CD4-positive, alpha-beta memory T cell (primary cell): ENCODE measurements around the gene ALK. TPM values are rescaled to one million over a fixed set of nuclear protein-coding genes. Genes with fewer than 3 reads are reported as not detected.

ENCODE experiments used
- CTCF ChIA-PET: fragments of 350-600 bp; sonication (Branson Sonifier 250); formaldehyde crosslinking; loops from one replicate; lab custom pipeline; 2021; ENCODE audit warnings: inconsistent platforms; ENCODE audit not compliant: partially characterized antibody; lab: Charles Lee
- POLR2A ChIA-PET: fragments of 350-600 bp; sonication (Branson Sonifier 250); formaldehyde crosslinking; loops from one replicate; lab custom pipeline; 2021; ENCODE audit not compliant: partially characterized antibody; lab: Charles Lee
- DNase-seq, 5 donors: peaks; one replicate each; pipeline versions ENCODE4 v3.0.0 to v3.0.0-alpha.2; 2020 to 2022; ENCODE audit warnings: mixed read lengths in 1 of 5
- H3K27ac ChIP-seq: one replicate; pipeline ENCODE4 v1.7.0; 2013; ENCODE audit warnings: low read depth, low read length
- H3K27me3 ChIP-seq: 2 replicates; pipeline ENCODE4 v1.7.0; 2013; ENCODE audit warnings: mild to moderate bottlenecking, low read length, moderate library complexity; ENCODE audit not compliant: insufficient read depth
- H3K36me3 ChIP-seq: 2 replicates; pipeline ENCODE4 v1.7.0; 2013; ENCODE audit warnings: mild to moderate bottlenecking, low read length, moderate library complexity; ENCODE audit not compliant: insufficient read depth
- H3K4me1 ChIP-seq: 2 replicates; pipeline ENCODE4 v1.7.0; 2013; ENCODE audit warnings: mild to moderate bottlenecking, low read length, moderate library complexity; ENCODE audit not compliant: insufficient read depth
- H3K4me3 ChIP-seq, 2 donors: one replicate each; pipeline ENCODE4 v1.7.0; 2013; ENCODE audit warnings: low read length in 2 of 2, mild to moderate bottlenecking in 1 of 2
- H3K9me3 ChIP-seq, 2 donors: one replicate each; pipeline ENCODE4 v1.7.0; 2013; ENCODE audit warnings: low read length in 2 of 2, control low read depth in 1 of 2; ENCODE audit not compliant: control insufficient read depth in 1 of 2
- H3K27ac Mint-ChIP-seq, 7 donors: one replicate each; pipeline ENCODE4 v1.8.0; 2020 to 2021; ENCODE audit warnings: mixed read lengths in 7 of 7, mild to moderate bottlenecking in 6 of 7, inconsistent platforms in 3 of 7, moderate library complexity in 3 of 7
- H3K27me3 Mint-ChIP-seq, 2 donors: one replicate each; pipeline ENCODE4 v1.8.0; 2020 to 2021; ENCODE audit warnings: mixed read lengths in 2 of 2
- H3K36me3 Mint-ChIP-seq, 2 donors: one replicate each; pipeline ENCODE4 v1.8.0; 2020 to 2021; ENCODE audit warnings: mixed read lengths in 2 of 2, inconsistent platforms in 1 of 2, mild to moderate bottlenecking in 1 of 2
- H3K4me1 Mint-ChIP-seq, 4 donors: one replicate each; pipeline ENCODE4 v1.8.0; 2020 to 2021; ENCODE audit warnings: mixed read lengths in 4 of 4, mild to moderate bottlenecking in 1 of 4
- H3K4me3 Mint-ChIP-seq, 8 donors: one replicate each; pipeline ENCODE4 v1.8.0; 2020 to 2021; ENCODE audit warnings: mixed read lengths in 8 of 8, mild to moderate bottlenecking in 7 of 8, moderate library complexity in 6 of 8, inconsistent platforms in 3 of 8
- H3K9me3 Mint-ChIP-seq, 8 donors: one replicate each; pipeline ENCODE4 v1.8.0; 2020 to 2021; ENCODE audit warnings: mixed read lengths in 8 of 8, mild to moderate bottlenecking in 5 of 8, inconsistent platforms in 3 of 8, moderate library complexity in 1 of 8
- intact Hi-C: fragments of 100-400 bp; cut with micrococcal nuclease; formaldehyde crosslinking; loops from one replicate; pipeline ENCODE4 v1.15.1; 2023
- polyA plus RNA-seq, 2 donors: library from polyadenylated mRNA; unstranded; fragments of 300-500 nt; fragmentation: Illumina TruSeq; gene quantifications; one replicate each; pipeline ENCODE4 v1.2.3, GENCODE V29; 2021
- total RNA-seq, 2 experiments: library from RNA; stranded (reverse); gene quantifications; one replicate each; pipeline ENCODE4 v1.2.3, GENCODE V29; 2021

The ALK gene
- total and polyA plus RNA-seq, 4 experiments from 2014 or later: 0.07 TPM; not detected in 3

DNA sequence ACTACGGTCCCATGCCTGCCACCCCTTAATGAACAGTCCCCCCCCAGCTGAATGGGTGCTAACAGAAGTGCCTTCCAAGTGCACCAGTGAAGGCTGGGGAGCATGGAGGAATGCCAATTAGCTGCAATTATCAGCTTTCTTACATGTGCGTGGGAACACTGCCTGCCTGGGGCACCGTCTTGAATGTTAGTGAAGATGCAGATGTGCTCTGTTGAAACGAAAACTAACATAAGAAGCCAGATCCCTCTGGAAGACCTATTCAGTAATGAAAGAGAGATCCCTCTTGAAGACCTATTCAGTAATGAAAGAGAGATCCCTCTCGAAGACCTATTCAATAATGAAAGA lies 651.6 kb downstream of the ALK start:
- no peaks in the 10 kb centered on the region for H3K4me1 Mint-ChIP-seq
- no peaks in the 10 kb centered on the region for H3K36me3 ChIP-seq
- no peak overlapping the region for H3K27ac ChIP-seq
- no peak for DNase-seq
- H3K4me3 ChIP-seq: no peak overlapping the region
- H3K27me3 Mint-ChIP-seq: peaks cover 10 to 15% of the 10 kb centered on the region in 2 donors
- ChIA-PET CTCF (no interaction called here), POLR2A (no interaction called here)
- H3K9me3 ChIP-seq: no peaks in the 10 kb centered on the region
- H3K4me1 ChIP-seq: no peaks in the 10 kb centered on the region
- peaks cover 3% of the 10 kb centered on the region for H3K27me3 ChIP-seq
- no peaks in the 10 kb centered on the region for H3K36me3 Mint-ChIP-seq
- H3K27ac Mint-ChIP-seq: no peak overlapping the region
- no peaks in the 10 kb centered on the region for H3K9me3 Mint-ChIP-seq
- intact Hi-C loops: no loop called here
- no peak overlapping the region for H3K4me3 Mint-ChIP-seq

DNA sequence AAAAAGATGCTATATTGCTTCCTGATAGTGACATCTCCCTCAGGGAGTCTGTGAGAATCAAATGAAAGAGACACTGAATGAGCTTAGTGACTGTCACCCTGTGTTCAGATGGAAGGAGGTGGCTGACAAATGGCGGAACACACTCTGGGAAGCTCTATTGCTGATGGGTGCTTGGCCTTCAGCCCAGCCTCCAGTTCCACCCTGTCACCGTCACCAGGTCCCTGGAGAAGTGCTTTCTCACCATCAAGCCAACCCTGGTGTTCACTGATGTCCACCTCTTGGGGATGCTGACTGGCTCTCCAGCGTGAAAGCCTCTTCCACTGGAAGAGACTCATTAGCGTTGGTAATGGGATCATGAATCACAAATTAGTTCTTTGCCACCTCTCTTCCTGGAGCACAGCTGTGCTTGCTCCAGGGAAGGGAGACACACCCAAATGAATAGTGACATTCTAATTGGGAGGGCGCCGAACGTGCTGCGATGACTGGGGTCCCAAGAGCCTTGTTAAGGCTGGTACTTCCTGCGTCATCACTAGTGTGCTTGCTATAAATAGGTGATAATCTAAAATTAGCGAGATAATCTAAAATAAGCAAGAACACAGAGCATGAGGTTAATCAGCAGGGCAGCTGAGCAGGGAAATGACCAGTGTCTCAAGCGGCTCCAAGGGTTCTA lies 652.2 kb downstream of the ALK start:
- H3K27me3 ChIP-seq: peaks cover 3% of the 10 kb centered on the region
- no peaks in the 10 kb centered on the region for H3K36me3 ChIP-seq
- Mint-ChIP-seq H3K4me3 (no peak overlapping the region), H3K9me3 (no peaks in the 10 kb centered on the region), H3K36me3 (no peaks in the 10 kb centered on the region), H3K27me3 (peaks cover 9 to 15% of the 10 kb centered on the region in 2 donors), H3K27ac (no peak overlapping the region), H3K4me1 (no peaks in the 10 kb centered on the region)
- H3K4me3 ChIP-seq: no peak overlapping the region
- ChIA-PET CTCF (no interaction called here), POLR2A (no interaction called here)
- intact Hi-C loops: no loop called here
- DNase-seq: no peak
- H3K27ac ChIP-seq: no peak overlapping the region
- no peaks in the 10 kb centered on the region for H3K9me3 ChIP-seq
- H3K4me1 ChIP-seq: no peaks in the 10 kb centered on the region

- Histone ChIP-seq H3K4me1 (no peaks in the 10 kb centered on the region), H3K27ac (no peak overlapping the region), H3K4me3 (no peak overlapping the region), H3K27me3 (peaks cover 6% of the 10 kb centered on the region), H3K9me3 (no peaks in the 10 kb centered on the region), H3K36me3 (no peaks in the 10 kb centered on the region)
- Mint-ChIP-seq H3K9me3 (peaks cover 0 to 3% (median 0%) of the 10 kb centered on the region in 8 donors), H3K27me3 (peaks cover 14 to 15% of the 10 kb centered on the region in 2 donors), H3K4me3 (no peak overlapping the region), H3K4me1 (no peaks in the 10 kb centered on the region), H3K27ac (no peak overlapping the region), H3K36me3 (no peaks in the 10 kb centered on the region)
- no peak for DNase-seq
- ChIA-PET CTCF (interaction anchor here (1.4 kb wide), 1 partner anchor 42 kb away, joined by 3 read pairs; no protein-coding TSS in a partner anchor), POLR2A (no interaction called here)
- intact Hi-C loops: no loop called here
Observed at GRCh38 chr2:29267720-29268119, 653.7 kb downstream of the ALK start.

DNA sequence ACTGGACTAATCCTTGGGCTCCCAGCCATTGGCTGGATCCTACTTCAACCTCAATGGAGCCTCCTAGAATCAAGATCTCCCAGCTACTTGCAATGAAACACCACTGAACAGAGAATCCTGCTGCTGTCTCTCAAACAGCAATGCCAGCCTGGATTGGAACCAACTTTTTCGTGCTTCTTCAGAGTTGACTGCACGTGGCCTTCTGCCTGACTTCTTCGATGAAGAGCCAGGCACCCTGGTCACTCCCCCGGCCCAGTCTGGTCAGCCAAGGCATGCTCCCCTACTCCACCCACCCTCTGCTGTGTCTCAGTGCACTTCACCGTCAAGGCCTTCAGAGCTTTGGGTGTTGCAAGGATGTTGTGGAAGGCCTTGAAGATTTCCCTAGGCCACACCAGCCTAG lies 657.5 kb downstream of the ALK start:
- Histone ChIP-seq H3K27ac (no peak overlapping the region), H3K9me3 (no peaks in the 10 kb centered on the region), H3K36me3 (no peaks in the 10 kb centered on the region), H3K4me3 (no peak overlapping the region), H3K27me3 (peaks cover 3% of the 10 kb centered on the region), H3K4me1 (no peaks in the 10 kb centered on the region)
- Mint-ChIP-seq H3K27ac (no peak overlapping the region), H3K36me3 (no peaks in the 10 kb centered on the region), H3K4me1 (no peaks in the 10 kb centered on the region), H3K4me3 (no peak overlapping the region), H3K27me3 (peaks cover 18 to 19% of the 10 kb centered on the region in 2 donors), H3K9me3 (peaks cover 0 to 3% (median 0%) of the 10 kb centered on the region in 8 donors)
- intact Hi-C loops: no loop called here
- DNase-seq: no peak
- ChIA-PET CTCF (no interaction called here), POLR2A (no interaction called here)

GRCh38 chr2:29262681-29263260 lies 658.6 kb downstream of the ALK start:
- no peak overlapping the region for H3K27ac ChIP-seq
- peaks cover 18 to 21% of the 10 kb centered on the region in 2 donors for H3K27me3 Mint-ChIP-seq

DNA sequence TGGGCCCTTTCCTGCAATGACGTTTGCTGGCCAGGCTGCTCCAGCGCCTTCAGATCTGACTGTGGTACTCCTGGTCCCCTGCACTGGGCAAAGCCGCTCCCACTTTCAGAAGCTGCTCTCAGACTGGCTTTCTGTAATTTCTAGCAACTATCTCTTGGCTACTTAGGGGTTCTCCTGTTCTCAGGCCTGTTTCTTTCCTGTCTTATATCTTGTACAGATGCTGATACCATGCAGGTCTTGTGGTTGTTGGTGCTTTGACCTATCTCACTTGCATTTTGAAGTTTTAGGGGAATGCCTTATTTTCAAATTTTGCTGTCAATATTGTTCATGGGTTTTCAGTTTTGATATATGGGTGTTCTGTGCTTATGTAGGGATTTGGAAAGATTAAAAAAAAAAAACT lies 660.4 kb downstream of the ALK start:
- Histone ChIP-seq H3K36me3 (no peaks in the 10 kb centered on the region), H3K27me3 (peaks cover 3% of the 10 kb centered on the region), H3K27ac (no peak overlapping the region), H3K4me3 (no peak overlapping the region), H3K9me3 (no peaks in the 10 kb centered on the region), H3K4me1 (no peaks in the 10 kb centered on the region)
- Mint-ChIP-seq H3K27ac (no peak overlapping the region), H3K36me3 (no peaks in the 10 kb centered on the region), H3K9me3 (peaks cover 0 to 3% (median 0%) of the 10 kb centered on the region in 8 donors), H3K4me1 (no peaks in the 10 kb centered on the region), H3K4me3 (no peak overlapping the region), H3K27me3 (peaks cover 16 to 19% of the 10 kb centered on the region in 2 donors)
- no peak for DNase-seq
- CTCF ChIA-PET: no interaction called here
- intact Hi-C loops: no loop called here
- POLR2A ChIA-PET: no interaction called here

More at GRCh38 chr2:29262681-29263260, 658.6 kb downstream of the ALK start:
- H3K4me3 Mint-ChIP-seq: no peak overlapping the region
- peaks cover 0 to 3% (median 0%) of the 10 kb centered on the region in 8 donors for H3K9me3 Mint-ChIP-seq
- intact Hi-C loops: no loop called here
- ChIA-PET POLR2A (no interaction called here), CTCF (no interaction called here)
- no peaks in the 10 kb centered on the region for H3K4me1 ChIP-seq
- H3K4me1 Mint-ChIP-seq: no peaks in the 10 kb centered on the region
- no peak overlapping the region for H3K27ac Mint-ChIP-seq
- peaks cover 3% of the 10 kb centered on the region for H3K27me3 ChIP-seq
- H3K4me3 ChIP-seq: no peak overlapping the region
- DNase-seq: no peak
- no peaks in the 10 kb centered on the region for H3K9me3 ChIP-seq
- H3K36me3 ChIP-seq: no peaks in the 10 kb centered on the region
- H3K36me3 Mint-ChIP-seq: no peaks in the 10 kb centered on the region

- peak overlapping the region in 1 of 7 donors; percentile 75 for H3K27ac Mint-ChIP-seq
- H3K9me3 Mint-ChIP-seq: peaks cover 0 to 3% (median 0%) of the 10 kb centered on the region in 8 donors
- H3K27me3 Mint-ChIP-seq: peaks cover 18 to 19% of the 10 kb centered on the region in 2 donors
- ChIA-PET POLR2A (no interaction called here), CTCF (no interaction called here)
- Histone ChIP-seq H3K27ac (no peak overlapping the region), H3K4me3 (no peak overlapping the region), H3K4me1 (no peaks in the 10 kb centered on the region), H3K9me3 (no peaks in the 10 kb centered on the region), H3K36me3 (no peaks in the 10 kb centered on the region), H3K27me3 (peaks cover 3% of the 10 kb centered on the region)
- no peaks in the 10 kb centered on the region for H3K4me1 Mint-ChIP-seq
- no peaks in the 10 kb centered on the region for H3K36me3 Mint-ChIP-seq
- intact Hi-C loops: no loop called here
- DNase-seq: no peak
- no peak overlapping the region for H3K4me3 Mint-ChIP-seq
Observed at GRCh38 chr2:29260142-29260772, 661.1 kb downstream of the ALK start.
